Measurements from ENCODE around the gene MEI4.

Gene MEI4

GRCh38 chr6:77786935-77787629 is 134.2 kb downstream of the MEI4 start:
- no peak for TF ChIP-seq GABPA (IDR thresholded peaks at IDR 0.05; ENCODE audit: low read depth)
- TF ChIP-seq CTCF (IDR thresholded peaks at IDR 0.05; ENCODE audit: insufficient read depth, low read length): no peak
- TF ChIP-seq REST (IDR thresholded peaks at IDR 0.05; ENCODE audit: insufficient replicate concordance, low read depth): no peak
- no peak for TF ChIP-seq POLR2AphosphoS5 (IDR thresholded peaks at IDR 0.05; ENCODE audit: low read depth)
- no peak for TF ChIP-seq SPI1 (IDR thresholded peaks at IDR 0.05; ENCODE audit: borderline replicate concordance, low read depth)
- Histone ChIP-seq H3K27me3 (ENCODE audit: insufficient read depth, poor library complexity, severe bottlenecking) (no peaks in the 10 kb centered on the region), H3K4me3 (replicated peaks; ENCODE audit: insufficient read depth, low read length) (no peak overlapping the region), H3K27ac (replicated peaks) (no peak overlapping the region)
- no peak for DNase-seq (ENCODE audit: low read depth in 1 of 2, low spot score in 1 of 2)

- Histone ChIP-seq H3K27me3 (ENCODE audit: insufficient read depth, poor library complexity, severe bottlenecking) (no peaks in the 10 kb centered on the region), H3K4me3 (replicated peaks; ENCODE audit: insufficient read depth, low read length) (no peak overlapping the region), H3K27ac (replicated peaks) (no peak overlapping the region)
- TF ChIP-seq SPI1 (IDR thresholded peaks at IDR 0.05; ENCODE audit: borderline replicate concordance, low read depth): no peak
- no peak for TF ChIP-seq REST (IDR thresholded peaks at IDR 0.05; ENCODE audit: insufficient replicate concordance, low read depth)
- no peak for TF ChIP-seq GABPA (IDR thresholded peaks at IDR 0.05; ENCODE audit: low read depth)
- no peak for TF ChIP-seq CTCF (IDR thresholded peaks at IDR 0.05; ENCODE audit: insufficient read depth, low read length)
- TF ChIP-seq POLR2AphosphoS5 (IDR thresholded peaks at IDR 0.05; ENCODE audit: low read depth): no peak
- no peak for DNase-seq (ENCODE audit: low read depth in 1 of 2, low spot score in 1 of 2)
These were observed 144.3 kb downstream of the MEI4 start for GRCh38 chr6:77796824-77797809.

- TF ChIP-seq REST (IDR thresholded peaks at IDR 0.05; ENCODE audit: insufficient replicate concordance, low read depth) (no peak), CTCF (IDR thresholded peaks at IDR 0.05; ENCODE audit: insufficient read depth, low read length) (no peak), POLR2AphosphoS5 (IDR thresholded peaks at IDR 0.05; ENCODE audit: low read depth) (no peak), SPI1 (IDR thresholded peaks at IDR 0.05; ENCODE audit: borderline replicate concordance, low read depth) (no peak), GABPA (IDR thresholded peaks at IDR 0.05; ENCODE audit: low read depth) (no peak)
- H3K4me3 ChIP-seq (replicated peaks; ENCODE audit: insufficient read depth, low read length): no peak overlapping the region
- no peak overlapping the region for H3K27ac ChIP-seq (replicated peaks)
- H3K27me3 ChIP-seq (ENCODE audit: insufficient read depth, poor library complexity, severe bottlenecking): no peaks in the 10 kb centered on the region
- no peak for DNase-seq (ENCODE audit: low read depth in 1 of 2, low spot score in 1 of 2)
These were observed 159.5 kb downstream of the MEI4 start for GRCh38 chr6:77812304-77812703.
